Progenitor cell of endocrine pancreas (in vitro differentiated cells): ENCODE measurements around the gene ABCC3. TPM values are rescaled to one million over a fixed set of nuclear protein-coding genes. Genes with fewer than 3 reads are reported as not detected.

Source experiments
- DNase-seq: peaks from one replicate; pipeline ENCODE4 v3.0.0; 2021; ENCODE audit warnings: low spot score; ENCODE audit not compliant: unreplicated experiment
- H3K27ac Mint-ChIP-seq: 2 replicates; pipeline ENCODE4 v1.8.0; 2021; ENCODE audit warnings: mild to moderate bottlenecking, moderate library complexity, mixed read lengths
- H3K27me3 Mint-ChIP-seq: 2 replicates; pipeline ENCODE4 v1.8.0; 2021; ENCODE audit warnings: mixed read lengths
- H3K36me3 Mint-ChIP-seq: 2 replicates; pipeline ENCODE4 v1.8.0; 2022; ENCODE audit warnings: mixed read lengths; ENCODE audit not compliant: insufficient read depth
- H3K4me1 Mint-ChIP-seq: 2 replicates; pipeline ENCODE4 v1.8.0; 2021; ENCODE audit warnings: low read depth, mixed read lengths
- H3K4me3 Mint-ChIP-seq: 2 replicates; pipeline ENCODE4 v1.8.0; 2021; ENCODE audit warnings: low read depth, mild to moderate bottlenecking, moderate library complexity, mixed read lengths
- H3K9me3 Mint-ChIP-seq: 2 replicates; pipeline ENCODE4 v1.8.0; 2021; ENCODE audit warnings: low read depth, mixed read lengths
- total RNA-seq: library from RNA; stranded (reverse); gene quantifications from 2 replicates; pipeline ENCODE4 v1.2.1, GENCODE V29; 2021
- TF ChIP-seq, protein P1 (sequence below): fragments of 200-600 bp; sonication (generic); IDR thresholded peaks from one replicate; pipeline ENCODE4 v1.5.0; 2021; ENCODE audit warnings: antibody characterized with exemption, mild to moderate bottlenecking; ENCODE audit not compliant: unreplicated experiment

The ABCC3 gene
- total RNA-seq, 1 donor from 2014 or later = 1.6 TPM

GRCh38 chr17:50607522-50608175 lies 27.0 kb upstream of the ABCC3 start:
- Mint-ChIP-seq H3K27ac (no peak overlapping the region), H3K27me3 (peaks cover 30% of the 10 kb centered on the region), H3K4me1 (peaks cover 9% of the 10 kb centered on the region), H3K9me3 (no peaks in the 10 kb centered on the region), H3K4me3 (no peak overlapping the region), H3K36me3 (no peaks in the 10 kb centered on the region)
- no peak for DNase-seq
- TF ChIP-seq, protein P1, sequence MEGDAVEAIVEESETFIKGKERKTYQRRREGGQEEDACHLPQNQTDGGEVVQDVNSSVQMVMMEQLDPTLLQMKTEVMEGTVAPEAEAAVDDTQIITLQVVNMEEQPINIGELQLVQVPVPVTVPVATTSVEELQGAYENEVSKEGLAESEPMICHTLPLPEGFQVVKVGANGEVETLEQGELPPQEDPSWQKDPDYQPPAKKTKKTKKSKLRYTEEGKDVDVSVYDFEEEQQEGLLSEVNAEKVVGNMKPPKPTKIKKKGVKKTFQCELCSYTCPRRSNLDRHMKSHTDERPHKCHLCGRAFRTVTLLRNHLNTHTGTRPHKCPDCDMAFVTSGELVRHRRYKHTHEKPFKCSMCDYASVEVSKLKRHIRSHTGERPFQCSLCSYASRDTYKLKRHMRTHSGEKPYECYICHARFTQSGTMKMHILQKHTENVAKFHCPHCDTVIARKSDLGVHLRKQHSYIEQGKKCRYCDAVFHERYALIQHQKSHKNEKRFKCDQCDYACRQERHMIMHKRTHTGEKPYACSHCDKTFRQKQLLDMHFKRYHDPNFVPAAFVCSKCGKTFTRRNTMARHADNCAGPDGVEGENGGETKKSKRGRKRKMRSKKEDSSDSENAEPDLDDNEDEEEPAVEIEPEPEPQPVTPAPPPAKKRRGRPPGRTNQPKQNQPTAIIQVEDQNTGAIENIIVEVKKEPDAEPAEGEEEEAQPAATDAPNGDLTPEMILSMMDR = no peak

GRCh38 chr17:50608700-50609379 lies 25.8 kb upstream of the ABCC3 start:
- no peak overlapping the region for H3K4me3 Mint-ChIP-seq
- H3K4me1 Mint-ChIP-seq = peaks cover 7% of the 10 kb centered on the region
- no peak for DNase-seq
- H3K27me3 Mint-ChIP-seq = peaks cover 23% of the 10 kb centered on the region
- H3K36me3 Mint-ChIP-seq = no peaks in the 10 kb centered on the region
- no peaks in the 10 kb centered on the region for H3K9me3 Mint-ChIP-seq
- TF ChIP-seq, protein P1 = no peak
- H3K27ac Mint-ChIP-seq = no peak overlapping the region

GRCh38 chr17:50609380-50610074 lies 25.2 kb upstream of the ABCC3 start:
- Mint-ChIP-seq H3K9me3 (no peaks in the 10 kb centered on the region), H3K27ac (no peak overlapping the region), H3K36me3 (no peaks in the 10 kb centered on the region), H3K27me3 (peaks cover 23% of the 10 kb centered on the region), H3K4me1 (peaks cover 7% of the 10 kb centered on the region), H3K4me3 (no peak overlapping the region)
- DNase-seq = no peak
- TF ChIP-seq, protein P1 = no peak

DNA sequence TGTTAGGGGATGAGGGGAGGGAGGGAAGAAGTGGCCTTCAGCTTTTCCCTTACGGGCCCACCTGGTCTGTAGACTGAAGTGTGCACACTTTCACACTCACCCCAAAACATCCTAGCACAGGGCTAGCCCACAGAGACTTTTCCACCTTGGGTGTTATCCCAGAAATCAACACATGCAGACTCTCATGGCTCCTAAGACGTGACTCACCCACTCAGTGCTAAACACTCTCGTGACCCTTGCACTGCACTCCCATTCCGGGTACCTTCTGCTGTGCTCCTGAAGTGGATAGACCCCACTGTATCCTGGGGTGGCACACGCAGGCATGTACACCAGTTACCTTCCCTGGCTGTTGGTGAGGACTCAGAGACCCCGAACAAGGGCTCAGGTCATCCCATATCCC lies 23.0 kb upstream of the ABCC3 start:
- no peak for DNase-seq
- TF ChIP-seq, protein P1 = no peak
- Mint-ChIP-seq H3K27ac (no peak overlapping the region), H3K9me3 (no peaks in the 10 kb centered on the region), H3K4me1 (peaks cover 7% of the 10 kb centered on the region), H3K36me3 (no peaks in the 10 kb centered on the region), H3K27me3 (peaks cover 20% of the 10 kb centered on the region), H3K4me3 (no peak overlapping the region)

- Mint-ChIP-seq H3K4me3 (no peak overlapping the region), H3K4me1 (peaks cover 7% of the 10 kb centered on the region), H3K9me3 (no peaks in the 10 kb centered on the region), H3K27ac (no peak overlapping the region), H3K36me3 (no peaks in the 10 kb centered on the region), H3K27me3 (peaks cover 15% of the 10 kb centered on the region)
- TF ChIP-seq, protein P1 = no peak
- no peak for DNase-seq
Observed at GRCh38 chr17:50612281-50612680, 22.4 kb upstream of the ABCC3 start.
